ENCODE data around the gene NR1D1. TPM values are rescaled to one million over a fixed set of nuclear protein-coding genes. Genes with fewer than 3 reads are reported as not detected.

The NR1D1 gene
- total and polyA plus RNA-seq, 2 of the 13 experiments (the other 11 are each of a cell fraction or from before 2014, with no cell fraction given), result 2.1 to 2.7 TPM

- TF ChIP-seq ZNF160 (CRISPR knock-in tag; IDR thresholded peaks at IDR 0.05) (peak; percentile 68), ZNF776 (CRISPR knock-in tag; IDR thresholded peaks at IDR 0.05) (peak; percentile 84; the same call in 1 of the 2 replicates), HNRNPLL (IDR thresholded peaks at IDR 0.05; ENCODE audit: low read depth, low read length, poor library complexity, severe bottlenecking) (peak; percentile 58), KLF16 (CRISPR knock-in tag; IDR thresholded peaks at IDR 0.05) (peak; percentile 89 to 100), ZNF546 (CRISPR knock-in tag; conservative IDR thresholded peaks at IDR 0.05) (peak; percentile 89; the same call in 1 of the 2 replicates), ZNF597 (CRISPR knock-in tag; IDR thresholded peaks at IDR 0.05) (no peak), ELF4 (CRISPR knock-in tag; IDR thresholded peaks at IDR 0.05; ENCODE audit: borderline replicate concordance) (peak; percentile 89), ZNF230 (CRISPR knock-in tag; IDR thresholded peaks at IDR 0.05) (peak; percentile 90), ZNF33B (CRISPR knock-in tag; IDR thresholded peaks at IDR 0.05) (peak; percentile 80), ATRX (CRISPR knock-in tag; IDR thresholded peaks at IDR 0.05; ENCODE audit: borderline replicate concordance) (no peak), NR2F1 (CRISPR knock-in tag; IDR thresholded peaks at IDR 0.05) (peak; percentile 69 to 72), ZSCAN30 (CRISPR knock-in tag; IDR thresholded peaks at IDR 0.05) (no peak), FOXK2 (IDR thresholded peaks at IDR 0.05) (peak; percentile 95), SP1 (IDR thresholded peaks at IDR 0.05) (no peak), SP1 (CRISPR knock-in tag; IDR thresholded peaks at IDR 0.05) (peak; percentile 98), ZNF30 (CRISPR knock-in tag; IDR thresholded peaks at IDR 0.05) (0 out of 2 replicates have a peak, but pooled peaks have one; percentile 76), ARNTL (CRISPR knock-in tag; IDR thresholded peaks at IDR 0.05) (peak; percentile 100), MAFG (CRISPR knock-in tag; IDR thresholded peaks at IDR 0.05) (no peak), GTF2F1 (IDR thresholded peaks at IDR 0.05; ENCODE audit: low read length) (no peak), ZNF121 (CRISPR knock-in tag; IDR thresholded peaks at IDR 0.05) (no peak)
- TF ChIP-seq, protein P1, sequence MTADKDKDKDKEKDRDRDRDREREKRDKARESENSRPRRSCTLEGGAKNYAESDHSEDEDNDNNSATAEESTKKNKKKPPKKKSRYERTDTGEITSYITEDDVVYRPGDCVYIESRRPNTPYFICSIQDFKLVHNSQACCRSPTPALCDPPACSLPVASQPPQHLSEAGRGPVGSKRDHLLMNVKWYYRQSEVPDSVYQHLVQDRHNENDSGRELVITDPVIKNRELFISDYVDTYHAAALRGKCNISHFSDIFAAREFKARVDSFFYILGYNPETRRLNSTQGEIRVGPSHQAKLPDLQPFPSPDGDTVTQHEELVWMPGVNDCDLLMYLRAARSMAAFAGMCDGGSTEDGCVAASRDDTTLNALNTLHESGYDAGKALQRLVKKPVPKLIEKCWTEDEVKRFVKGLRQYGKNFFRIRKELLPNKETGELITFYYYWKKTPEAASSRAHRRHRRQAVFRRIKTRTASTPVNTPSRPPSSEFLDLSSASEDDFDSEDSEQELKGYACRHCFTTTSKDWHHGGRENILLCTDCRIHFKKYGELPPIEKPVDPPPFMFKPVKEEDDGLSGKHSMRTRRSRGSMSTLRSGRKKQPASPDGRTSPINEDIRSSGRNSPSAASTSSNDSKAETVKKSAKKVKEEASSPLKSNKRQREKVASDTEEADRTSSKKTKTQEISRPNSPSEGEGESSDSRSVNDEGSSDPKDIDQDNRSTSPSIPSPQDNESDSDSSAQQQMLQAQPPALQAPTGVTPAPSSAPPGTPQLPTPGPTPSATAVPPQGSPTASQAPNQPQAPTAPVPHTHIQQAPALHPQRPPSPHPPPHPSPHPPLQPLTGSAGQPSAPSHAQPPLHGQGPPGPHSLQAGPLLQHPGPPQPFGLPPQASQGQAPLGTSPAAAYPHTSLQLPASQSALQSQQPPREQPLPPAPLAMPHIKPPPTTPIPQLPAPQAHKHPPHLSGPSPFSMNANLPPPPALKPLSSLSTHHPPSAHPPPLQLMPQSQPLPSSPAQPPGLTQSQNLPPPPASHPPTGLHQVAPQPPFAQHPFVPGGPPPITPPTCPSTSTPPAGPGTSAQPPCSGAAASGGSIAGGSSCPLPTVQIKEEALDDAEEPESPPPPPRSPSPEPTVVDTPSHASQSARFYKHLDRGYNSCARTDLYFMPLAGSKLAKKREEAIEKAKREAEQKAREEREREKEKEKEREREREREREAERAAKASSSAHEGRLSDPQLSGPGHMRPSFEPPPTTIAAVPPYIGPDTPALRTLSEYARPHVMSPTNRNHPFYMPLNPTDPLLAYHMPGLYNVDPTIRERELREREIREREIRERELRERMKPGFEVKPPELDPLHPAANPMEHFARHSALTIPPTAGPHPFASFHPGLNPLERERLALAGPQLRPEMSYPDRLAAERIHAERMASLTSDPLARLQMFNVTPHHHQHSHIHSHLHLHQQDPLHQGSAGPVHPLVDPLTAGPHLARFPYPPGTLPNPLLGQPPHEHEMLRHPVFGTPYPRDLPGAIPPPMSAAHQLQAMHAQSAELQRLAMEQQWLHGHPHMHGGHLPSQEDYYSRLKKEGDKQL (CRISPR knock-in tag; IDR thresholded peaks at IDR 0.05; ENCODE audit: low read depth), result peak; percentile 91
- TF ChIP-seq, protein P2, sequence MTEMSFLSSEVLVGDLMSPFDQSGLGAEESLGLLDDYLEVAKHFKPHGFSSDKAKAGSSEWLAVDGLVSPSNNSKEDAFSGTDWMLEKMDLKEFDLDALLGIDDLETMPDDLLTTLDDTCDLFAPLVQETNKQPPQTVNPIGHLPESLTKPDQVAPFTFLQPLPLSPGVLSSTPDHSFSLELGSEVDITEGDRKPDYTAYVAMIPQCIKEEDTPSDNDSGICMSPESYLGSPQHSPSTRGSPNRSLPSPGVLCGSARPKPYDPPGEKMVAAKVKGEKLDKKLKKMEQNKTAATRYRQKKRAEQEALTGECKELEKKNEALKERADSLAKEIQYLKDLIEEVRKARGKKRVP (CRISPR knock-in tag; IDR thresholded peaks at IDR 0.05), result peak in 1 of 2 experiments; percentile 88; a peak in 2 of 4 replicates
Measured at GRCh38 chr17:40098846-40099618, 1.4 kb downstream of the NR1D1 start (continued).
